ENCODE data around the gene L3MBTL1.

DNA sequence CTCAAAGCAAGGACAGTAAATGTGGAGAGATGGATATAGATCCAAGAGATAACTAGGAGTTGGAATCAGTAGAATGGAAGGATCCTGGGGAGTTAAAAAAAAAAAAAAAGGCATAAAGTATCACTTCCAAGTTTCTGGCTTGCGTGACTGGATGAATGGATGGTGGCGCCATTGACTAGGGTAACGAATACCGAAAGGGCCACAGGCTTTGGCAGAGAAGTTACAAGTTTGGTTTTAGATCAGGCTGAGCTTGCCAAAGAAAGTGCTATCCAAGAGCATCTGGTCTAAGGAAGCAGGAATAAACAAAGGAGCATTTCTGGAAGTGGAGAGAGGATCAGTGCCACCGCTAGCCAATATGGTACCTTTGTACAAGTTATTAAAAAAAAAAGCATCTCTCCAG, 17.5 kb downstream of the L3MBTL1 start:
- TF ChIP-seq, protein P1, sequence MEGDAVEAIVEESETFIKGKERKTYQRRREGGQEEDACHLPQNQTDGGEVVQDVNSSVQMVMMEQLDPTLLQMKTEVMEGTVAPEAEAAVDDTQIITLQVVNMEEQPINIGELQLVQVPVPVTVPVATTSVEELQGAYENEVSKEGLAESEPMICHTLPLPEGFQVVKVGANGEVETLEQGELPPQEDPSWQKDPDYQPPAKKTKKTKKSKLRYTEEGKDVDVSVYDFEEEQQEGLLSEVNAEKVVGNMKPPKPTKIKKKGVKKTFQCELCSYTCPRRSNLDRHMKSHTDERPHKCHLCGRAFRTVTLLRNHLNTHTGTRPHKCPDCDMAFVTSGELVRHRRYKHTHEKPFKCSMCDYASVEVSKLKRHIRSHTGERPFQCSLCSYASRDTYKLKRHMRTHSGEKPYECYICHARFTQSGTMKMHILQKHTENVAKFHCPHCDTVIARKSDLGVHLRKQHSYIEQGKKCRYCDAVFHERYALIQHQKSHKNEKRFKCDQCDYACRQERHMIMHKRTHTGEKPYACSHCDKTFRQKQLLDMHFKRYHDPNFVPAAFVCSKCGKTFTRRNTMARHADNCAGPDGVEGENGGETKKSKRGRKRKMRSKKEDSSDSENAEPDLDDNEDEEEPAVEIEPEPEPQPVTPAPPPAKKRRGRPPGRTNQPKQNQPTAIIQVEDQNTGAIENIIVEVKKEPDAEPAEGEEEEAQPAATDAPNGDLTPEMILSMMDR (conservative IDR thresholded peaks at IDR 0.05; ENCODE audit: low read depth, low read length): no peak
- TF ChIP-seq NFE2L2 (IDR thresholded peaks at IDR 0.05; ENCODE audit: low read depth, low read length) (no peak), POLR2A (IDR thresholded peaks at IDR 0.05; ENCODE audit: low read depth, low read length) (no peak), RAD21 (IDR thresholded peaks at IDR 0.05; ENCODE audit: low read length) (no peak)

All from IMR-90 (cell line).